DND-41 (cell line): ENCODE measurements around the gene CHCHD3.

Experiments used
- EZH2 ChIP-seq: IDR thresholded peaks from 3 replicates; pipeline ENCODE4 v1.6.1; 2012; ENCODE audit warnings: borderline replicate concordance, low read depth, mild to moderate bottlenecking, moderate library complexity, low read length, inconsistent platforms; ENCODE audit not compliant: severe bottlenecking
- TF ChIP-seq, protein P1 (sequence below): IDR thresholded peaks from 2 replicates; pipeline ENCODE4 v1.5.1; 2012; ENCODE audit warnings: borderline replicate concordance, low read length, moderate library complexity, mild to moderate bottlenecking; ENCODE audit not compliant: poor library complexity, severe bottlenecking; ENCODE audit errors: extremely low read depth

DNA sequence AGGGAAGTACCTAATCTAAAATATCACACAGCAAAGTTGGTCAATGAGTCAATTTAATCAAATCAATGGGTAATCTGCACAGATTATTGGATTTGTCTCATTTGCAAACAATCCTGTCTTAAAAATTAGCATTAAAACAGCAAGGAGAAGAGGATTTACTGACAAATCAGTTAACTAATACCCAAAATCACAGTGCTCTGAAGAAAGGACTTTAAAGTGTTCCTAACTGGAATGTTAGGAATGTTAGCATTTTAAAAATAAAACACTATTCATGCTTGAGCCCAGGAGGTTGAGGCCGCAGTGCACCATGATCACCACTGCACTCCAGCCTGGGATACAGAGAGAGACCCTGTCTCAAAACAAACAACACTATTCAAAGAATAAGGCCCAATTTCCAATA is 83.1 kb downstream of the CHCHD3 start:
- TF ChIP-seq, protein P1, sequence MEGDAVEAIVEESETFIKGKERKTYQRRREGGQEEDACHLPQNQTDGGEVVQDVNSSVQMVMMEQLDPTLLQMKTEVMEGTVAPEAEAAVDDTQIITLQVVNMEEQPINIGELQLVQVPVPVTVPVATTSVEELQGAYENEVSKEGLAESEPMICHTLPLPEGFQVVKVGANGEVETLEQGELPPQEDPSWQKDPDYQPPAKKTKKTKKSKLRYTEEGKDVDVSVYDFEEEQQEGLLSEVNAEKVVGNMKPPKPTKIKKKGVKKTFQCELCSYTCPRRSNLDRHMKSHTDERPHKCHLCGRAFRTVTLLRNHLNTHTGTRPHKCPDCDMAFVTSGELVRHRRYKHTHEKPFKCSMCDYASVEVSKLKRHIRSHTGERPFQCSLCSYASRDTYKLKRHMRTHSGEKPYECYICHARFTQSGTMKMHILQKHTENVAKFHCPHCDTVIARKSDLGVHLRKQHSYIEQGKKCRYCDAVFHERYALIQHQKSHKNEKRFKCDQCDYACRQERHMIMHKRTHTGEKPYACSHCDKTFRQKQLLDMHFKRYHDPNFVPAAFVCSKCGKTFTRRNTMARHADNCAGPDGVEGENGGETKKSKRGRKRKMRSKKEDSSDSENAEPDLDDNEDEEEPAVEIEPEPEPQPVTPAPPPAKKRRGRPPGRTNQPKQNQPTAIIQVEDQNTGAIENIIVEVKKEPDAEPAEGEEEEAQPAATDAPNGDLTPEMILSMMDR = no peak
- no peak for TF ChIP-seq EZH2
